Activated CD4-positive, alpha-beta T cell treated with anti-CD3 and anti-CD28 coated beads, Interleukin-2, amount 50 U/mL, for 24 hours (primary cell): ENCODE results near the gene ARHGAP18.
A peak's percentile ranks its signal among the peaks of the same experiment; 100 is the strongest.
"Not testable (repeated sequence)": the region's sequence is repeated elsewhere in the genome, so short reads cannot be mapped to it uniquely, and the experiment has no call there.

Source experiments
- DNase-seq, 2 donors: peaks; one replicate each; pipeline ENCODE4 v3.0.0-alpha.2; 2020; ENCODE audit warnings: low read depth in 1 of 2, low spot score in 1 of 2

ARHGAP18 gene

GRCh38 chr6:129597023-129597713, 112.8 kb downstream of the ARHGAP18 start:
- no peak for DNase-seq

GRCh38 chr6:129596522-129596921, 113.5 kb downstream of the ARHGAP18 start:
- DNase-seq = no peak

- DNase-seq = no peak
These were observed 116.8 kb downstream of the ARHGAP18 start for GRCh38 chr6:129593233-129593564.

GRCh38 chr6:129592516-129593232, 117.3 kb downstream of the ARHGAP18 start:
- peak in 1 of 2 donors; percentile 3 for DNase-seq

DNA sequence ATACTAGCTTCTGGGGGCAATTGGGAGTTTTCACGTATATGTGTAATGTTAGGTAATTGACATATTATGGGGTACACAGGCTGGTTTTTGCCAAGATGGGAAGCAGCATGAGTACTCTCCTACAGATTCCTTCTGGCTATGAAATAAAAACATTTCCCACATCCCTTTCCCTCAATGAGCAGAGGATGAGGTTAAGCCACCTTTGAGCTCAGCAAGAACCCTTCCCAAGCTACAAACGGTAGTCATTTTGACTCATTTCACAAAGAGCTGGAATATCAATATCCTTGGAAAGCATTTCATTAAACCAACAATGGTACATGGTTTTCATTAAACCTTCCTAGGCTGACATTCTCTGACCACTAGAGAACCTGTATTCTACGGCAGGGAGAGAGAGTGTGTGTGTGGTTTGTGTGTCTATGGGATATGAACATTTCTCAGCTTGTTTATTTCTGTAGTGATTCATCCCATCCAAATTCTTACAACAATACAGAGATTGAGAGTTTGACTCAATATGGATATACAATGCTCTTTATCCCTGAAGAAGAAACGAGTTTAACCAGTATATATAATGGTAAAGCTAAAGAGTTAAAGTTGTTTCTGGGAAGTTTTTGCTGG, 119.5 kb downstream of the ARHGAP18 start:
- no peak for DNase-seq

GRCh38 chr6:129586815-129587214, 123.2 kb downstream of the ARHGAP18 start:
- no peak for DNase-seq

DNA sequence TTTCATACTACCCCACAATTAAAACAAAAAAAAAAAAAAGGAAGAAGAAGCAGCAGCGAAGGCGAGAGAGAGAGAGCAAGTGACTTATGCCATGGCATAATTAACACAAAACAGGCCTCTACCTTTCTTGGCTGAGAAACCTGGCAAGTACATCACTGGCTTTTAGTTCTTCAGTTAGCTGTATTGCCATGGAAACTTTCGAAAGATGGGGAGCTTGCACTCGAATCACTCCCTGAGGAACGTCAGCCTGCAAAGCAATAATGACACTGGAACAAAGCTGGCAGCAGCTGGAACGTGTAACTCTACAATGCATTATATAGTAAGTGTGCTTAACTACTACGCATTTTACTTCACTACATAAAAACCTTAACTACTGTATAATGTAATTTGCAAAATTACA, 126.1 kb downstream of the ARHGAP18 start:
- no peak for DNase-seq

GRCh38 chr6:129578315-129578714, 131.7 kb downstream of the ARHGAP18 start:
- DNase-seq = no peak

DNA sequence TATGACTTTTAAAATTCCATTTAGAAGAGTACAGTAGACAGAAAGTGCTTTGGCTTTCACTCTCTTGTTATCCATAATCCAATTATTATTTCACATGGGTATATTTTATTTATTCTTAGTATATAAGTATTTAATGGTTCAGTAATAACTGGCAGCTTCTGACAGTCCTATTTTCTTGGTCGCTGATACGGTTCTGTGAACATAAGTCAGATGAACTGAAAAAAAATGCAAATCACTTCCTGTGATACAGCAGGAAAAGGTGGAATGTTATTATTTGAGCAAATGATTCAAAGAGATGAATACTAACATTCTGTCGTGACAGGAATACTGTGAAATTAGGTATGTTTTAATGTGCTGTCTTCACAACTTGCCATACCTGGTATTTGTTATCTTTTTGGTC, 132.3 kb downstream of the ARHGAP18 start:
- no peak for DNase-seq

DNA sequence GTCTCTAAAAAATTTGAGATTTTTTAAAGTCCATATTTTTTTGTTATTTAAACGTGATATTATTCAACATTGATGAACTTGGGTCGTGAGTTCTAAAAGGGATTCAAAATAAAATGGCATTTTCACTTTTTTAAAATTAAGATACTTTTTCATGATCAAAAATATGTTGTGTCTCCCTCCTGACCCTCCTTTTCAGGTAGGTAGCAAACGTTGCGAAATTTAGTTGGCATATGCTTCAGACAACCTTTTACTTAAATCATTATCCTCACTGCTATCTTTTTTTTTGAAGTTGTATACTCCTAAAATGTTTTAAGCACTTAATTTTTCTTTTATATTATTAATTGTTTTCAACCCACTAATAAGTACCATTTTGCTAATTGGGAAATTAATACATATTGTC, 133.5 kb downstream of the ARHGAP18 start:
- no peak for DNase-seq

- no peak for DNase-seq
These were observed 134.4 kb downstream of the ARHGAP18 start for GRCh38 chr6:129575378-129576118.

- DNase-seq = not testable (repeated sequence)
These were observed 135.4 kb downstream of the ARHGAP18 start for GRCh38 chr6:129574605-129575004.

DNA sequence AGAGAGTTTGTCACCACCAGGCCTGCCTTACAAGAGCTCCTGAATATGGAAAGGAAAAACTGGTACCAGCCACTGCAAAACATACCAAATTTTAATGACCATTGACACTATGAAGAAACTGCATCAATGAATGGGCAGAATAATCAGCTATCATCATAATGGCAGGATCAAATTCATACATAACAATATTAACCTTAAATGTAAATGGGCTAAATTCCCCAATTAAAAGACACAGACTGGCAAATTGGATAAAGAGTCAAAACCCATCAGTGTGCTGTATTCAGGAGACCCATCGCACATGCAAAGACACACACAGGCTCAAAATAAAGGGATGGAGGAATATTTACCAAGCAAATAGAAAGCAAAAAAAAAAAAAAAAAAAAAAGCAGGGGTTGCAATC, 139.0 kb downstream of the ARHGAP18 start:
- not testable (repeated sequence) for DNase-seq

- DNase-seq = no peak
These were observed 142.0 kb downstream of the ARHGAP18 start for GRCh38 chr6:129568015-129568414.

DNA sequence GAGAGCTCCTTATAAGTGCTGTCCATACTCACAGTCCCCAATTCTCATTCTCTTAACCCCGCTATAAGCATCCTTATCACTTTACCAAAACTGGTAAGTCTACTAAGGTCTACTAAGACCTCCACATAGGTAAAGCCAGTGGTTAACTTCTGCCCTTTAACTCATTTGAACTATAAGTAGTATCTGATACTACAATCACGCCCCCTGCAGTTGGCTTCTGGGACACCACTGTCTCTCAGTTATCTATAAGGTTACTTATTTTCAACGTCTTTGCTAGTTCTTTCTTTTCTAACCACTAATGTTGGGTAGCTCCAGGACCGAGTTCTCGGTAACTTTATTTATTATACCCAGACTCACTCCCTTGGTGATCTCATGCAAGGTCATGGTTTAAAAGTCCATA, 142.6 kb downstream of the ARHGAP18 start:
- DNase-seq = peak in 1 of 2 donors; percentile 21

- no peak for DNase-seq
These were observed 144.2 kb downstream of the ARHGAP18 start for GRCh38 chr6:129565811-129566210.

DNA sequence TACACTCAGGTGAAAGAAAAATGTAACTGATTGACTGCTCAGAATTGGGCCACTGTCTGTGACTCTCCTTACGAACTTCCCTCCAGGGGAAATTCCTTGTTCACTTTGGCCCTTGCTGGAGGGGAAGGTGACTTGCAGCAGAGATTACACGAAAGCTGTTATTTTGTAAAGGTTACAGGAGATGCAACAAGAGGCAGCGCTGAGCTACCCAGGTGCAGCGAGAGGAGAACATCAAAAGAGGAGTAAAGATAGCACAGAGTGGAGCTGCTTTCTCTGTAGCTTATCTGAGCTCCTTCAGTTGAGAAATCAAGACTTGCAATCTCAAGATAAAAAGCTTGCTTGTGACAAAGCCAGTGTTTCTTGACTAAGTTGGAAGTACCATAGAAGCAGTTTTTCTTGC, 144.6 kb downstream of the ARHGAP18 start:
- no peak for DNase-seq

GRCh38 chr6:129558248-129558647, 151.7 kb downstream of the ARHGAP18 start:
- no peak for DNase-seq

- DNase-seq = no peak
These were observed 154.7 kb downstream of the ARHGAP18 start for GRCh38 chr6:129555206-129555832.

DNA sequence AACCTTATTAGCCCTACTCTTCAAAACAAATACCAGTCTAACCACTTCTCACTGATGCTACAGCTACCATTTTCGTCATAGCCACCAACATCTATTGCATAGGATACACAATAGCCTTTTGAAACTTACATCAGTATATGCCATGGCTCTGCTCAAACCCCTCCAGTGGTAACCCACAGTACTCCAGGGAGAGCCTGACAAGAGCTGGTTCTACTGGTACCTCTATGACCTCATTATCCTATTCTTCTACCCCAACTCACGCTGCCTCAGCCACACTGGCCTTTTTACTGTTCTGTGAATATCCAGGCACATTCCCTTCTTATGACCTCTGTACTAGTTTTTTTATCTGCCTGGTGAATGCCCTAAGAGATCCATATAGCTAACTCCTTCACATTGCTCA, 157.6 kb downstream of the ARHGAP18 start:
- DNase-seq = no peak

- no peak for DNase-seq
These were observed 158.5 kb downstream of the ARHGAP18 start for GRCh38 chr6:129551486-129551885.
